Osteocyte (in vitro differentiated cells): Measurements from ENCODE around the gene TJP1. TPM values are rescaled to one million over a fixed set of nuclear protein-coding genes. Genes with fewer than 3 reads are reported as not detected.
"Not testable (repeated sequence)": the region's sequence is repeated elsewhere in the genome, so short reads cannot be mapped to it uniquely, and the experiment has no call there.

ENCODE experiments used
- DNase-seq: peaks from one replicate; pipeline ENCODE4 v3.0.0; 2021; ENCODE audit warnings: mixed read lengths; ENCODE audit not compliant: unreplicated experiment; ENCODE audit errors: extremely low spot score
- H3K27ac Mint-ChIP-seq: one replicate; pipeline ENCODE4 v1.8.0; 2021; ENCODE audit warnings: mild to moderate bottlenecking, mixed read lengths; ENCODE audit not compliant: unreplicated experiment
- H3K27me3 Mint-ChIP-seq: one replicate; pipeline ENCODE4 v1.8.0; 2021; ENCODE audit warnings: mixed read lengths; ENCODE audit not compliant: unreplicated experiment
- H3K36me3 Mint-ChIP-seq: one replicate; pipeline ENCODE4 v1.8.0; 2021; ENCODE audit warnings: mixed read lengths; ENCODE audit not compliant: unreplicated experiment
- H3K4me1 Mint-ChIP-seq: one replicate; pipeline ENCODE4 v1.8.0; 2021; ENCODE audit warnings: mixed read lengths; ENCODE audit not compliant: unreplicated experiment
- H3K4me3 Mint-ChIP-seq: one replicate; pipeline ENCODE4 v1.8.0; 2021; ENCODE audit warnings: mild to moderate bottlenecking, moderate library complexity, mixed read lengths; ENCODE audit not compliant: unreplicated experiment
- H3K9me3 Mint-ChIP-seq: one replicate; pipeline ENCODE4 v1.8.0; 2021; ENCODE audit warnings: mixed read lengths; ENCODE audit not compliant: unreplicated experiment
- total RNA-seq: library from RNA; stranded (reverse); gene quantifications from 2 replicates; pipeline ENCODE4 v1.2.1, GENCODE V29; 2021
- TF ChIP-seq, protein P1 (sequence below): fragments of 200-600 bp; sonication (generic); IDR thresholded peaks from 2 replicates; pipeline ENCODE4 v1.5.0; 2021; ENCODE audit warnings: antibody characterized with exemption, mild to moderate bottlenecking, moderate library complexity

Gene TJP1
- total RNA-seq, 1 donor from 2014 or later = 113 TPM

DNA sequence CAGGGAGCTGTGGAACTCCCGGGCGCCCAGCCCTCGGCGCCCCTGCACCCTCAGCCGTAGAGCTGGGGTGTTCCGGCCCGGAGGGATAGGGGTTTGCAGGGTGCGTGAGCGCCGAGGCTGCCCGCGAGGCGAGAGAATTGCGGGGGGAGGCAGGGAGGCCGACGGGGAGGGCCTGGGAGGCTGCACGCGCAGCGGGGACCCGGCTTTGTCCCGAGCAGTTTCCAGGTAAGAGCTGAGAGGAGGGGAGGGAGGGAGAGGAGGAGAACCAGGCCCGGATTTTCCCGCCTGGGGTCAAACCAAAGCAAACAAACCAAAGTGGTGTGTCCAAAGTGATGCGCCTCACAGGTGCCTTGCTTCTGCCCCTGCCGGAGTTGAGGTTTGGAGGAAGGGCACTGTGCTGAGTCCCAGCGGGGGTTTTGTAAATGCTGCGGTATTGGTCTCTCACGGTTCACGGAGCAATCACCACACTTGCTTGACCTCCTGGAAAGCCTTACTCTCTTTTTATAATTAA, 146.4 kb downstream of the TJP1 start:
- no peaks in the 10 kb centered on the region for H3K27me3 Mint-ChIP-seq
- H3K36me3 Mint-ChIP-seq = no peaks in the 10 kb centered on the region
- H3K9me3 Mint-ChIP-seq = no peaks in the 10 kb centered on the region
- TF ChIP-seq, protein P1, sequence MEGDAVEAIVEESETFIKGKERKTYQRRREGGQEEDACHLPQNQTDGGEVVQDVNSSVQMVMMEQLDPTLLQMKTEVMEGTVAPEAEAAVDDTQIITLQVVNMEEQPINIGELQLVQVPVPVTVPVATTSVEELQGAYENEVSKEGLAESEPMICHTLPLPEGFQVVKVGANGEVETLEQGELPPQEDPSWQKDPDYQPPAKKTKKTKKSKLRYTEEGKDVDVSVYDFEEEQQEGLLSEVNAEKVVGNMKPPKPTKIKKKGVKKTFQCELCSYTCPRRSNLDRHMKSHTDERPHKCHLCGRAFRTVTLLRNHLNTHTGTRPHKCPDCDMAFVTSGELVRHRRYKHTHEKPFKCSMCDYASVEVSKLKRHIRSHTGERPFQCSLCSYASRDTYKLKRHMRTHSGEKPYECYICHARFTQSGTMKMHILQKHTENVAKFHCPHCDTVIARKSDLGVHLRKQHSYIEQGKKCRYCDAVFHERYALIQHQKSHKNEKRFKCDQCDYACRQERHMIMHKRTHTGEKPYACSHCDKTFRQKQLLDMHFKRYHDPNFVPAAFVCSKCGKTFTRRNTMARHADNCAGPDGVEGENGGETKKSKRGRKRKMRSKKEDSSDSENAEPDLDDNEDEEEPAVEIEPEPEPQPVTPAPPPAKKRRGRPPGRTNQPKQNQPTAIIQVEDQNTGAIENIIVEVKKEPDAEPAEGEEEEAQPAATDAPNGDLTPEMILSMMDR = no peak
- H3K27ac Mint-ChIP-seq = no peak overlapping the region
- DNase-seq = peak; percentile 73
- H3K4me1 Mint-ChIP-seq = peaks cover 42% of the 10 kb centered on the region
- H3K4me3 Mint-ChIP-seq = peak overlapping the region; percentile 47

DNA sequence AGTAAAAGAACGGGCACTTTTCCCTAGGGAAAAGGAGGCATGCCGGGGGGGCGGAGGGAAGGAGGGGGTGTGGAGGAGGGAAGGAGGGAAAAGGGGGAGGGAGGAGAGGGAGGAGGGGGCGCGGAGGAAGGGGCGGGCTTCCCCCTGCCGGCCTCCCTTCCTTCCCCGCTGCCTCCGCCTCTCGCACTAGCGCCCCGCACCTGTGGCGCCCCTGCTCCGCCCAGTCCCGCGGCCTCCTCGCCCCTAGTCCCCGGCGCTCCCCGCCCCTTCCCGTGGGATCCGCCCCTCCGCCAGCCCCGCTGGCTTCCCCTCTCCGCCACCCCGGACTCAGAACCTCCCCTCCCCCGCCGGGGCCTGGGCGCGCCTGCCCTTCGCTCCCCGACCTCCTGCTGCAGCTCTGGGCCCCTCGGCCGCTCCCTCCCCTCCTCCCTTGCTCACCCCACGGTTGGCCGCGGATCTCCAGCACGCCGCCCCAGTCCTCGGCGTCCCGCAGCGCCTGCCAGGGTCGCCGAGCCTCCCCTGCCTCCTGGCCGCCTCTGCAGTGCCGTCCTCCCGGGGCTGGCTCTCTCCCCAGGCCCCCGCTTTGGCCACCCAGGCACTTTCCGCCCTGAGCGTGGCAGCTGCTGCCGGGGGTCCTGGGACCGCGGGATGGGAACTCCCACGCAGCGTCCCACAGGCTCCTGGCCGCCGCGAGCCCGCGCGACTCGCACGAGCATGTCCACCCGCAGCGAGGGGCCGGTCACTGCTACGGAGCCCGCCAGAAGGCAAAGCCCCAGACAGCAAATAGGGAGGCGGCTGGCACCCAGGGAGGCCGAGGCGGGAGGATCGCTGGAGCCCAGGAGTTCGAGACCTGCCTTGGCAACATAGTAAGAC, 147.4 kb downstream of the TJP1 start:
- Mint-ChIP-seq H3K27ac (no peak overlapping the region), H3K4me3 (peak overlapping the region; percentile 71), H3K4me1 (peaks cover 51% of the 10 kb centered on the region), H3K9me3 (no peaks in the 10 kb centered on the region), H3K27me3 (no peaks in the 10 kb centered on the region), H3K36me3 (no peaks in the 10 kb centered on the region)
- TF ChIP-seq, protein P1 = no peak
- peak; percentile 89 for DNase-seq

DNA sequence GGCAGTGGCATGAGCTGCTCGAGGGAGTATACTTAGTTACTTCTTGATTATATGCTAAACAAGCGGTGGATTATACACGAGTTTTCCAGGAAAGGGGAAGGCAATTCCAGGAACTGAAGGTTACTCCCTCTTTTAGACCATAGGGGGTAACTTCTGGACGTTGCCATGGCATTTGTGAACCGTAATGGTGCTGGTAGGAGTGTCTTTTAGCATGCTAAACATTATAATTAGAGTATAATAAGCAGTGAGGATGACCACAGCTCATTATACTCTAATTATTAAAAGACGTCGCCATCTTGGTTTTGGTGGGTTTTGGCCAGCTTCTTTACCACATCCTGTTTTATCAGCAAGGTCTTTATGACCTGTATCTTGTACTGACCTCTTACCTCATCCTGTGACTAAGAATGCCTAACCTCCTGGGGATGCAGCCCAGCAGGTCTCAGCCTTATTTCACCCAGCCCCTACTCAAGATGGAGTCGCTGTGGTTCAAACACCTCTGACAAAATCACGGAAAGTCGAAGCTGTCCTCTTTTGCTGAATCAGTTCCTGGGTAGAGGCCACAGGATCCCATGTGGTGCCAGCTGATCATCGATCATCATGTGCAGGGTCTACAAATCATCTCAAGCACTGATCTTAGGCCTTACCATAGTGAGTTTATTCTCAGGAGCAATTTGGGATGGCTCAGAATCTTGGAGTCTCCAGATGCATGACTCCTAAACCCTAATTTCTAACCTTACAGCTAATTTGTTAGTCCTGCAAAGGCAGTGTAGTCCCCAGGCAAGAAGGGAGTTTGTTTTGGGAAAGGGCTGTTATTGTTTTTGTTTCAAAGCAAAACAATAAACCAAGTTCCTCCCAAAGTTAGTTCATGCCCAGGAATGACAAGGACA, 149.1 kb downstream of the TJP1 start:
- H3K4me1 Mint-ChIP-seq = peaks cover 60% of the 10 kb centered on the region
- no peaks in the 10 kb centered on the region for H3K27me3 Mint-ChIP-seq
- H3K9me3 Mint-ChIP-seq = no peaks in the 10 kb centered on the region
- H3K4me3 Mint-ChIP-seq = peak overlapping the region; percentile 32
- H3K36me3 Mint-ChIP-seq = no peaks in the 10 kb centered on the region
- no peak for DNase-seq
- TF ChIP-seq, protein P1 = no peak
- H3K27ac Mint-ChIP-seq = peak overlapping the region; percentile 7

DNA sequence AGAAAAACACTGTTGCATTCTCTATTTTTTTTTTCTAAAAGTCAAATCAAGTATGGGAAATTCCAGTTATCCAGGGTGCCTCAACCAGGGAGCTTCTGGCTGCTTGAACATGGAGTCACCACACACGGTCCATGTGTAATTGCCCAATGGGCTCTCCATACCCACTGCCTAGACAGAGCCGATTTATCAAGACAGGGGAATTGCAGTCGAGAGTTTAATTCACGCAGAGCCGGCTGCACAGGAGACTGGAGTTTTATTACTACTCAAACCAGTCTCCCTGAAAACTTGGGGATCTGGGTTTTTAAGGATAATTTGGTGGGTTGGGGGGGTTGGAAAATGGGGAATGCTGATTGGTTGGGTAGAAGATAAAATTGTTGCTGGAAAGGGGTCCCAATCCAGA, 149.8 kb downstream of the TJP1 start:
- H3K36me3 Mint-ChIP-seq = no peaks in the 10 kb centered on the region
- no peak overlapping the region for H3K4me3 Mint-ChIP-seq
- TF ChIP-seq, protein P1 = no peak
- peaks cover 58% of the 10 kb centered on the region for H3K4me1 Mint-ChIP-seq
- no peak overlapping the region for H3K27ac Mint-ChIP-seq
- H3K9me3 Mint-ChIP-seq = no peaks in the 10 kb centered on the region
- no peak for DNase-seq
- no peaks in the 10 kb centered on the region for H3K27me3 Mint-ChIP-seq

DNA sequence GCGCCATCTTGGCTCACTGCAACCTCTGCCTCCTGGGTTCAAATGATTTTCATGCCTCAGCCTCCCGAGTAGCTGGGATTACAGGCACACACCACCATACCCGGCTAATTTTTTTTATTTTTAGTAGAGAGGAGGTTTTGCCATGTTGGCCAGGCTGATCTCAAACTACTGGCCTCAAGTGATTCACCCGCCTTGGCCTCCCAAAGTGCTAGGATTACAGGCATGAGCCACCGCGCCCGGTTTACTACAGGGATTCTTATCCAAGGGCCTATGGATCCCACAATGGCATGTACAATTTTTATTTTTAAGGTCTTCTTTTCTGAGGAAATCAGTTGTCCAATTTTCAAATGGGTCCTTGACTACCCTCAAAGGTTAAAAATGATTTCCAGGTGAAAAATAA, 150.2 kb downstream of the TJP1 start:
- H3K27me3 Mint-ChIP-seq, DNase-seq, H3K36me3 Mint-ChIP-seq, H3K4me3 Mint-ChIP-seq, H3K9me3 Mint-ChIP-seq: not testable (repeated sequence)
- peaks cover 54% of the 10 kb centered on the region for H3K4me1 Mint-ChIP-seq
- H3K27ac Mint-ChIP-seq = peak overlapping the region; percentile 91
